Measurements from ENCODE around the gene SCAI.
"Not testable (repeated sequence)": the region's sequence is repeated elsewhere in the genome, so short reads cannot be mapped to it uniquely, and the experiment has no call there.

Gene SCAI

DNA sequence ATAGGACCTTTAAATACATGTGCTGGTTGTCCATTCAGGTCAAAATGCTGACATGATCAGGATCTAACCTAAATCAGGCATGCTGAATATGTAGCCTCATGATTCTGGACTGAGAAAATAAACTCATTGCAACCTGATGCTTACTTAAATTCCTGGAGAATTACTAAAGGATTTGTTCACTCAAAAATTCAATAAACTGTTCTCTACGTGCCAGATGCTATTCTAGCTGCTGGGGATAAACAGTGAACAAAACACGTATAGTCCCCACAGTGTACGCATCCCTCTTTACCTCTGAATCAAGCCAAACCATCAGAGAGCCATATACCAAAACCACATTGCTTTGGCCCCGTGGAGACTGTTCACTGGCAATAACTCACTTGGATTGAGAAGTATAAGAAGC, 6.1 kb downstream of the SCAI start:
- DNase-seq (ENCODE audit: insufficient read length, low spot score): no peak
- no peak for TF ChIP-seq POLR2A (IDR thresholded peaks at IDR 0.05; ENCODE audit: low read depth, low read length)
- peak; percentile 66 for FAIRE-seq

GRCh38 chr9:125134976-125135375, 8.4 kb downstream of the SCAI start:
- FAIRE-seq (no peak), DNase-seq (ENCODE audit: insufficient read length, low spot score) (no peak)
- no peak for TF ChIP-seq POLR2A (IDR thresholded peaks at IDR 0.05; ENCODE audit: low read depth, low read length)

DNA sequence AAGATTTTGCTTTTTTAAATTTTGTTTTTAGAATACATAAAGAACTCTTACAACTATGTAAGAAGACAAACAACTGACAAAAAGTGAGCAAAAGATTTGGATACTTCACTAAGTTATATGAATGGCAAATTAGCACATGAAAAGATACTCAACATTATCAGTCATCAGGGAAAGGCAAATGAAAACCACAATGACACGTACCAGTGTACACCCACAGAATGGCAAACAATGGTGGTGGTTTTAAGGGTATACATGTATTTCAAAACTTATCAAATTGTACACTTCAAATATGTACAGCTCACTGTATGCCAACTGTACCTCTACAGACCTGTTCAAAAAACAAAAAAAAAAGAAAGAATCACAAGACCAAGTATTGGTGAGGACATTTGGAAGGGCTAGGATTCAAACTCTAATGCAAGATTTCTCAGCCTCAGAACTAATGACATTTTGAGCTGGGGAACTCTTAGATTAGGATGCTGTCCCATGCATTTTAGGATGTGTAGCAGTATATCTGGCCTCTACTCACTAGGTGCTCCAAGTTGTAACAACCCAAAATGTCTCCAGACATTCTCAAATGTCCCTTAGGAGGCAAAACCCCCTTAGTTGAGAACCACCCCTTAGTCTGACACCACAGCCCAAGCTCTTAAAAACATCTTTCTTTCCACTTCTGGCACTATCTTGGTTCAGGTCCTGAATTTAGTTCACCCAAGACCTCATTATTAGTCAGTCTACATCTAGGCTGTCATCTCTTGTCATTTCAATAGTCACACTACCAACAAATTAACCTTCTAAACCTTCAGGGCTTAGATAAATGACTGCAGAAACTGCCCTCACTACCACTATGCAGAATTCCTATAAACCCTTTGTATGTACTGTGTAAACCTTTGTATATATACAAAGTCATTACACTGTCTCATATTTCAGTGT, 9.7 kb downstream of the SCAI start:
- no peak for TF ChIP-seq POLR2A (IDR thresholded peaks at IDR 0.05; ENCODE audit: low read depth, low read length)
- DNase-seq (ENCODE audit: insufficient read length, low spot score) (no peak), FAIRE-seq (no peak)

- no peak for FAIRE-seq
Observed at GRCh38 chr9:125131778-125132177, 11.6 kb downstream of the SCAI start.

GRCh38 chr9:125126019-125126746, 17.1 kb downstream of the SCAI start:
- TF ChIP-seq POLR2A (IDR thresholded peaks at IDR 0.05; ENCODE audit: low read depth, low read length): 0 out of 2 replicates have a peak, but pooled peaks have one; percentile 22
- DNase-seq (ENCODE audit: insufficient read length, low spot score): peak; percentile 95
- peak; percentile 100 for FAIRE-seq

More at GRCh38 chr9:125131778-125132177, 11.6 kb downstream of the SCAI start:
- no peak for DNase-seq (ENCODE audit: insufficient read length, low spot score)
- TF ChIP-seq POLR2A (IDR thresholded peaks at IDR 0.05; ENCODE audit: low read depth, low read length): no peak

GRCh38 chr9:125125523-125125922, 17.8 kb downstream of the SCAI start:
- DNase-seq (ENCODE audit: insufficient read length, low spot score) (no peak), FAIRE-seq (no peak)
- no peak for TF ChIP-seq POLR2A (IDR thresholded peaks at IDR 0.05; ENCODE audit: low read depth, low read length)

DNA sequence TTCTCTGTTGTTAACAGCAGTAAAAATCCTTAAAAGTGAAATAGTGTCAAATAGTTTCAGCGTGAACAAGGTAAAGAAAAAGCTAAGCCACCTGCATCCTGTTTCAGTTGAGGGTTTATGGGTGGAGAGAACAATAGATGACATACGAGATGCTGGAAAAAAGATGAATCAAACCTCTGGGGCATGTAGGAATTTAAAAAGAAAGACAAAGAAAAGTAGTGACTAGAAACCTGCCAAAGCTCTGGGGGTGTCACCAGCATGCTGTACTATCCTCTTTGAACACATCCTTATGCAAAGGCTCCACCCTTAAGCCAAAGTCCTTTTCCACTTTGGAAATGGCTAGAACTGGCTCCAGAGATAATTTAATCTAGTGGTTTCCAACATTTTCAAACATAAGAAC, 22.2 kb downstream of the SCAI start:
- FAIRE-seq (peak; percentile 75), DNase-seq (ENCODE audit: insufficient read length, low spot score) (peak; percentile 23)
- TF ChIP-seq POLR2A (IDR thresholded peaks at IDR 0.05; ENCODE audit: low read depth, low read length): no peak

DNA sequence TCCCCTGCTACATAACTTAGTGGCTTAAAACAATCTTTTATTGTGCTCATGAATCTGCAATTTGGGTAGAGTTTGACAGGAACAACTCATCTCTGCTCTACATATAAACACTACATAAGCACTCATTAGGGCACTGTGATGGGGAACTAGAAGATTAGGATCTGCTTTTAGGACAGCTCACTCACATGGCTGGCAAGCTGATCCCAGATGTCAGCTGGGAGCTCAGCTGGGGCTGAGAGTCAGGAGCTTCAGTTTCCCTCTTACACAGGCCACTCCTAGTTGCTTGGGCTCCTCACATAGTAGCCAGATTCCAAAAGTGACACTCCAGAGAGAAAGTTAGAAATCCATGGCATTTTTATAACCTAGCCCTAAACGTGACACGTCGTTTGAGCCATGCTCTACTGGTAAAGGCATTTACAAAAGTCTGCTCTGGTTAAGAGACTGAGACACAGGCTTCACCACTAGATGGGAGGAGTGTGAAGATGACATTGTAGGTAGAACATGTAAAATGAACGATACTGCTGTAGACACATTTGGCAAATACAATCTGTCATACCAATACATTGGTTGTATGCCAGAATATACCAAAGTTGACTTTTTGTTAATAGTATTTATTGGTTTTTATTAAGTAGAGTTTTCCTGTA, 23.6 kb downstream of the SCAI start:
- no peak for DNase-seq (ENCODE audit: insufficient read length, low spot score)
- peak; percentile 88 for FAIRE-seq
- TF ChIP-seq POLR2A (IDR thresholded peaks at IDR 0.05; ENCODE audit: low read depth, low read length): no peak

DNA sequence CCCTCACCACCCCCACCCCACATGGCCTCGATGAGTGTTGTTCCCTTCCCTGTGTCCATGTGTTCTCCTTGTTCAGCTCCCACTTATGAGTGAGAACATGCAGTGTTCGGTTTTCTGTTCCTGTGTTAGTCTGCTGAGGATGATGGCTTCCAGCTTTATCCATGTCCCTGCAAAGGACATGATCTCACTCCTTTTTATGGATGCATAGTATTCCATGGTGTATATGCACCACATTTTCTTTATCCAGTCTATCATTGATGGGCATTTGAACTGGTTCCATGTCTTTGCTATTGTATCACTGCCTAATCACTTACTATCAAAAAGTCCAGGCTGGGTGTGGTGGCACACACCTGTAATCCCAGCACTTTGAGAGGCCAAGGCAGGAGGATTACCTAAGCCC, 24.6 kb downstream of the SCAI start:
- not testable (repeated sequence) for FAIRE-seq; DNase-seq (ENCODE audit: insufficient read length, low spot score)

DNA sequence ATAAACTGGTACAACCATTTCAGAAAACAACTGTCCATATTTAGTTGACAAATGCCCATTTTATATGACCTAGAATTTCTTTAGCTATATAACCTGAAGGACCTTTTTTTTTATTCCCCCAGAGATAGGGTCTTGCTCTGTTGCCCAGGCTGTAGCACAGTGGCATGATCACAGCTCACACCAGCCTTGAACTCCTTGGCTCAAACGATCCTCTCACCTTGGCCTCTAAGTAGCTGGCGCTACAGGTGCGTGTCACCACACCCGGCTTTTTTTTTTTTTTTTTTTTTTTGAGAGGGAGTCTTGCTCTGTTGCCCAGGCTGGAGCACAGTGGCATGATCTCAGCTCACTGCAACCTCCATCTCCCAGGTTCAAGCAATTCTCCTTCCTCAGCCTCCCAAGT, 28.8 kb downstream of the SCAI start:
- not testable (repeated sequence) for DNase-seq (ENCODE audit: insufficient read length, low spot score); FAIRE-seq

DNA sequence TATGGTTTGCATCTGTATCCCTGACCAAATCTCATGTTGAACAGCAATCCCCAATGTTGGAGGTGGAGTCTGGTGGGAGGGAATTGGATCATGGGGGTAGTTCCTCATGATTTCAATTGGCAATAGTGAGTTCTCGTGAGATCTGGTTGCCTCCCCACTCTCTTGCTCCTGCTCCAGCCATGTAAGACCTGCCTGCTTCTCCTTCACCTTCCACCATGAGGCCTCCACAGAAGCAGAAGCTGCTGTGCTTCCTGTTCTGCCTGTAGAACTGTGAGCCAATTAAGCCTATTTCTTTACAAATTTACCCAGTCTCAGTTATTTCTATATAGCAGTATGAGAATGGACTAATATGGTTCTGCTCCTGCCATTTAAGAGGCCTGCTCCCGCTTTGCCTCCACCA, 32.9 kb downstream of the SCAI start:
- FAIRE-seq (no peak), DNase-seq (ENCODE audit: insufficient read length, low spot score) (no peak)
- no peak for TF ChIP-seq POLR2A (IDR thresholded peaks at IDR 0.05; ENCODE audit: low read depth, low read length)

DNA sequence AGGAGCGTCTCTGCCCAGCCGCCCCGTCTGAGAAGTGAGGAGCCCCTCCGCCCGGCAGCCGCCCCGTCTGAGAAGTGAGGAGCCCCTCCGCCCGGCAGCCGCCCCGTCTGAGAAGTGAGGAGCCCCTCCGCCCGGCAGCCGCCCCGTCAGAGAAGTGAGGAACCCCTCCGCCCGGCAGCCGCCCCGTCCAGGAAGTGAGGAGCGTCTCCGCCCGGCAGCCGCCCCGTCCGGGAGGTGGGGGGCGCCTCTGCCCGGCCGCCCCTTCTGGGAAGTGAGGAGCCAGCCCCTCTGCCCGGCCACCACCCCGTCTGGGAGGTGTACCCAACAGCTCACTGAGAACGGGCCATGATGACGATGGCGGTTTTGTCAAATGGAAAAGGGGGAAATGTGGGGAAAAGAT, 34.8 kb downstream of the SCAI start:
- DNase-seq (ENCODE audit: insufficient read length, low spot score); FAIRE-seq: not testable (repeated sequence)

GRCh38 chr9:125106285-125106893, 36.9 kb downstream of the SCAI start:
- FAIRE-seq (peak; percentile 74), DNase-seq (ENCODE audit: insufficient read length, low spot score) (peak; percentile 26)
- no peak for TF ChIP-seq POLR2A (IDR thresholded peaks at IDR 0.05; ENCODE audit: low read depth, low read length)

Measured in H54 (cell line).